IMR-90 (cell line): ENCODE data around the gene CHRNA1. TPM values are rescaled to one million over a fixed set of nuclear protein-coding genes. Genes with fewer than 3 reads are reported as not detected.

Experiments used
- ATAC-seq: fragments of 200-7000 bp; cut with Tn5 transposase; 2 replicates; pipeline ENCODE4 v1.9.1; 2020; ENCODE audit warnings: low read depth, mild to moderate bottlenecking, moderate library complexity
- BruUV-seq: library from RNA; stranded (reverse); fragments of 400-500 nt; replicated peaks from 2 replicates; lab custom pipeline; 2021; lab: Mats Ljungman, UMichigan
- CTCF ChIA-PET: fragments of 300-600 bp; formaldehyde crosslinking; extraction: SDS; loops from one replicate; lab custom pipeline; 2021; ENCODE audit warnings: antibody characterized with exemption; lab: Yijun Ruan, JAX
- POLR2A ChIA-PET: fragments of 300-600 bp; sonication (Branson Sonifier 250); formaldehyde crosslinking; loops from one replicate; lab custom pipeline; 2022; ENCODE audit warnings: antibody characterized with exemption; ENCODE audit not compliant: unreplicated experiment; lab: Charles Lee
- DNase-seq: peaks from one replicate; pipeline ENCODE4 v3.0.0; 2013
- H2AFZ ChIP-seq: replicated peaks from 2 replicates; pipeline ENCODE3; 2013; ENCODE audit warnings: low read length, mild to moderate bottlenecking; ENCODE audit not compliant: poor library complexity
- H2AK5ac ChIP-seq: 2 replicates; pipeline ENCODE4 v1.6.1; 2013; ENCODE audit warnings: low read depth, low read length, inconsistent platforms
- H2AK9ac ChIP-seq: replicated peaks from 2 replicates; pipeline ENCODE3; 2013; ENCODE audit warnings: mild to moderate bottlenecking, low read depth, low read length, moderate library complexity; ENCODE audit not compliant: poor library complexity
- H2BK120ac ChIP-seq: 2 replicates; pipeline ENCODE4 v1.6.1; 2013; ENCODE audit warnings: low read depth, low read length, inconsistent platforms
- H2BK15ac ChIP-seq: 3 replicates; pipeline ENCODE4 v1.6.1; 2013; ENCODE audit warnings: low read depth, low read length, inconsistent platforms
- H2BK20ac ChIP-seq: 2 replicates; pipeline ENCODE4 v1.6.1; 2013; ENCODE audit warnings: low read depth, mild to moderate bottlenecking, inconsistent platforms, low read length, moderate library complexity
- H2BK5ac ChIP-seq: 2 replicates; pipeline ENCODE4 v1.6.1; 2013; ENCODE audit warnings: mild to moderate bottlenecking, low read depth, low read length, inconsistent platforms; ENCODE audit not compliant: poor library complexity, severe bottlenecking
- H3K14ac ChIP-seq: replicated peaks from 2 replicates; pipeline ENCODE4 v1.6.1; 2013; ENCODE audit warnings: low read depth, low read length, inconsistent platforms
- H3K18ac ChIP-seq: 2 replicates; pipeline ENCODE4 v1.6.1; 2013; ENCODE audit warnings: low read depth, low read length, control low read depth
- H3K23ac ChIP-seq: 2 replicates; pipeline ENCODE4 v1.6.1; 2013; ENCODE audit warnings: low read depth, low read length, inconsistent platforms
- H3K27ac ChIP-seq: 2 replicates; pipeline ENCODE4 v1.5.1; 2013; ENCODE audit warnings: mild to moderate bottlenecking, control low read depth, low read length; ENCODE audit not compliant: insufficient read depth
- H3K27me3 ChIP-seq: 2 replicates; pipeline ENCODE4 v1.6.1; 2013; ENCODE audit warnings: low read length; ENCODE audit not compliant: control insufficient read depth, insufficient read depth
- H3K36me3 ChIP-seq: 2 replicates; pipeline ENCODE4 v1.6.1; 2013; ENCODE audit warnings: low read length, mixed read lengths; ENCODE audit not compliant: control insufficient read depth, insufficient read depth
- H3K4ac ChIP-seq: 2 replicates; pipeline ENCODE4 v1.6.1; 2013; ENCODE audit warnings: low read depth, low read length, inconsistent platforms
- H3K4me1 ChIP-seq: 2 replicates; pipeline ENCODE4 v1.6.1; 2013; ENCODE audit warnings: low read length, mixed read lengths; ENCODE audit not compliant: control insufficient read depth, insufficient read depth
- H3K4me2 ChIP-seq: 2 replicates; pipeline ENCODE4 v1.6.1; 2013; ENCODE audit warnings: low read depth, mild to moderate bottlenecking, control low read depth, low read length, moderate library complexity
- H3K4me3 ChIP-seq: 2 replicates; pipeline ENCODE4 v1.5.1; 2013; ENCODE audit warnings: low read depth, mild to moderate bottlenecking, control low read depth, low read length, moderate library complexity; ENCODE audit not compliant: insufficient read depth
- H3K56ac ChIP-seq: 2 replicates; pipeline ENCODE4 v1.6.1; 2013; ENCODE audit warnings: low read length, inconsistent platforms; ENCODE audit not compliant: insufficient read depth; ENCODE audit errors: extremely low read depth
- H3K79me1 ChIP-seq, 2 experiments: 2 replicates each; pipeline ENCODE4 v1.6.1; 2013; ENCODE audit warnings: low read length in 2 of 2, inconsistent platforms in 1 of 2, low read depth in 1 of 2
- H3K9ac ChIP-seq: 2 replicates; pipeline ENCODE4 v1.6.1; 2013; ENCODE audit warnings: low read depth, low read length, control low read depth
- H3K9me1 ChIP-seq: 2 replicates; pipeline ENCODE4 v1.6.1; 2013; ENCODE audit warnings: low read length, inconsistent platforms; ENCODE audit not compliant: insufficient read depth
- H3K9me3 ChIP-seq: 2 replicates; pipeline ENCODE4 v1.6.1; 2013; ENCODE audit warnings: low read length; ENCODE audit not compliant: control insufficient read depth, insufficient read depth
- H4K20me1 ChIP-seq: 2 replicates; pipeline ENCODE4 v1.6.1; 2013; ENCODE audit warnings: low read length, inconsistent platforms; ENCODE audit not compliant: insufficient read depth
- H4K5ac ChIP-seq: 2 replicates; pipeline ENCODE4 v1.6.1; 2013; ENCODE audit warnings: mild to moderate bottlenecking, low read depth, low read length, control low read depth
- H4K8ac ChIP-seq, 2 experiments: 2 replicates each; pipeline ENCODE4 v1.6.1; 2013; ENCODE audit warnings: low read depth in 2 of 2, low read length in 2 of 2, control low read depth in 1 of 2, inconsistent platforms in 1 of 2
- H4K91ac ChIP-seq: 2 replicates; pipeline ENCODE4 v1.6.1; 2013; ENCODE audit warnings: low read depth, low read length, inconsistent platforms; ENCODE audit not compliant: insufficient read depth
- BHLHE40 ChIP-seq: fragments of 150-350 bp; IDR thresholded peaks from 2 replicates; pipeline ENCODE4 v1.6.1; 2016; ENCODE audit warnings: mild to moderate bottlenecking, low read depth, low read length
- CHD1 ChIP-seq: IDR thresholded peaks from 2 replicates; pipeline ENCODE4 v1.6.1; 2012; ENCODE audit warnings: low read depth, low read length, improper control_type of control experiment
- FOS ChIP-seq: fragments of 150-350 bp; IDR thresholded peaks from 2 replicates; pipeline ENCODE4 v1.6.1; 2016; ENCODE audit warnings: low read depth, low read length
- MXI1 ChIP-seq: IDR thresholded peaks from 2 replicates; pipeline ENCODE4 v1.6.1; 2012; ENCODE audit warnings: low read depth, mild to moderate bottlenecking, low read length, moderate library complexity, borderline replicate concordance
- POLR2A ChIP-seq: IDR thresholded peaks from 2 replicates; pipeline ENCODE4 v1.6.1; 2012; ENCODE audit warnings: mild to moderate bottlenecking, low read depth, low read length
- RAD21 ChIP-seq: IDR thresholded peaks from 2 replicates; pipeline ENCODE4 v1.6.1; 2012; ENCODE audit warnings: low read length, improper control_type of control experiment
- RFX5 ChIP-seq: IDR thresholded peaks from 2 replicates; pipeline ENCODE4 v1.8.0; 2012; ENCODE audit warnings: low read depth, mild to moderate bottlenecking, low read length, moderate library complexity
- SMC3 ChIP-seq: fragments of 150-350 bp; IDR thresholded peaks from 2 replicates; pipeline ENCODE4 v1.6.1; 2016; ENCODE audit warnings: low read depth, mild to moderate bottlenecking, antibody characterized with exemption, low read length, moderate library complexity
- USF2 ChIP-seq: fragments of 150-350 bp; IDR thresholded peaks from 2 replicates; pipeline ENCODE4 v1.6.1; 2017; ENCODE audit warnings: mild to moderate bottlenecking, antibody characterized with exemption, low read length, low read depth
- WGBS, 2 experiments: methylation state at CpG; one replicate each; pipeline versions ENCODE4 v1.1.5 to v1.1.7; 2013; ENCODE audit warnings: missing lambda C conversion rate in 2 of 2; ENCODE audit not compliant: insufficient read length in 1 of 2; ENCODE audit errors: extremely low coverage in 2 of 2; 5-methylcytosine and 5-hydroxymethylcytosine counted together
- dilution Hi-C: fragments of 300-500 bp; cut with HindIII; formaldehyde crosslinking; loops from one replicate; pipeline ENCODE4 v1.14.3; 2018; ENCODE audit warnings: low sequenced_read_pairs; ENCODE audit not compliant: unreplicated experiment
- in situ Hi-C: fragments of 300-500 bp; cut with MboI; formaldehyde crosslinking; loops from 3 replicates; pipeline ENCODE4 v1.14.3; 2019; ENCODE audit warnings: low sequenced_read_pairs, inconsistent platforms, mixed read lengths
- intact Hi-C: fragments of 100-400 bp; cut with micrococcal nuclease; formaldehyde crosslinking; loops from 2 replicates; pipeline ENCODE4 v1.10.0; 2022
- polyA plus RNA-seq, 3 experiments: library from polyadenylated mRNA; depleted of rRNA; stranded (reverse); fragments of >200 nt; gene quantifications; 2 replicates each; pipeline ENCODE4 v1.2.3, GENCODE V29; 2012; ENCODE audit warnings: low replicate concordance in 1 of 3
- total RNA-seq: library from RNA; depleted of rRNA; stranded (reverse); fragments of >200 nt; gene quantifications from 2 replicates; pipeline ENCODE4 v1.2.3, GENCODE V29; 2012
- TF ChIP-seq, protein P1 (sequence below): fragments of 150-350 bp; IDR thresholded peaks from 2 replicates; pipeline ENCODE4 v1.6.1; 2016; ENCODE audit warnings: low read depth, mild to moderate bottlenecking, low read length, moderate library complexity, borderline replicate concordance

CHRNA1 gene
- total and polyA plus RNA-seq, 2 of the 4 experiments (the other 2 are of a cell fraction), result 0.75 to 0.90 TPM

GRCh38 chr2:174788291-174788929 lies 24.1 kb upstream of the CHRNA1 start:
- H2BK120ac ChIP-seq, result peak overlapping the region; percentile 100
- intact Hi-C loops, result no loop called here
- peak overlapping the region; percentile 96 for H4K8ac ChIP-seq
- H3K4ac ChIP-seq, result peak overlapping the region; percentile 97
- no peaks in the 10 kb centered on the region for H4K20me1 ChIP-seq
- peak; percentile 5 for ATAC-seq
- H3K56ac ChIP-seq, result peak overlapping the region; percentile 98
- WGBS, 2 experiments, result 83% methylated on average over 3 of the region's 15 CpGs; no CpG with 5 or more reads in 1 of the 2 experiments
- peak overlapping the region; percentile 80 for H3K9ac ChIP-seq
- CTCF ChIA-PET, result interaction anchor here (1.5 kb wide), 1 partner anchor 197 kb away, joined by 5 read pairs; no protein-coding TSS in a partner anchor
- H3K4me1 ChIP-seq, result peaks cover 27% of the 10 kb centered on the region
- peak overlapping the region; percentile 93 for H2AK9ac ChIP-seq
- H2BK15ac ChIP-seq, result peak overlapping the region; percentile 91
- peaks cover 18% of the 10 kb centered on the region for H3K9me1 ChIP-seq
- H3K79me1 ChIP-seq, result peaks cover 0 to 9% of the 10 kb centered on the region in 2 experiments; a peak in 2 of 4 replicates
- H4K91ac ChIP-seq, result peak overlapping the region; percentile 99
- dilution Hi-C loops, result no loop called here
- peak overlapping the region; percentile 97 for H3K18ac ChIP-seq
- H2AK5ac ChIP-seq, result peak overlapping the region; percentile 98
- no peak overlapping the region for H3K4me3 ChIP-seq
- peak overlapping the region; percentile 100 for H2BK20ac ChIP-seq
- H3K36me3 ChIP-seq, result no peaks in the 10 kb centered on the region
- BruUV-seq, result no TSS peak
- H2AFZ ChIP-seq, result peak overlapping the region; percentile 81
- in situ Hi-C loops, result no loop called here
- no peaks in the 10 kb centered on the region for H3K9me3 ChIP-seq
- peak overlapping the region; percentile 99 for H3K27ac ChIP-seq
- H2BK5ac ChIP-seq, result peak overlapping the region; percentile 98
- H3K23ac ChIP-seq, result peak overlapping the region; percentile 92
- no peak for TF ChIP-seq USF2
- TF ChIP-seq, protein P1, sequence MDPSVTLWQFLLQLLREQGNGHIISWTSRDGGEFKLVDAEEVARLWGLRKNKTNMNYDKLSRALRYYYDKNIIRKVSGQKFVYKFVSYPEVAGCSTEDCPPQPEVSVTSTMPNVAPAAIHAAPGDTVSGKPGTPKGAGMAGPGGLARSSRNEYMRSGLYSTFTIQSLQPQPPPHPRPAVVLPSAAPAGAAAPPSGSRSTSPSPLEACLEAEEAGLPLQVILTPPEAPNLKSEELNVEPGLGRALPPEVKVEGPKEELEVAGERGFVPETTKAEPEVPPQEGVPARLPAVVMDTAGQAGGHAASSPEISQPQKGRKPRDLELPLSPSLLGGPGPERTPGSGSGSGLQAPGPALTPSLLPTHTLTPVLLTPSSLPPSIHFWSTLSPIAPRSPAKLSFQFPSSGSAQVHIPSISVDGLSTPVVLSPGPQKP, result no peak
- TF ChIP-seq RAD21, result no peak
- TF ChIP-seq BHLHE40, result no peak
- TF ChIP-seq FOS, result no peak
- no peak for TF ChIP-seq POLR2A
- no peak for TF ChIP-seq MXI1
- no peak for TF ChIP-seq CHD1
- no peak for TF ChIP-seq RFX5
- TF ChIP-seq SMC3, result no peak
- peak overlapping the region; percentile 95 for H4K5ac ChIP-seq
- H3K27me3 ChIP-seq, result no peaks in the 10 kb centered on the region
- peak; percentile 51 for DNase-seq
- H3K14ac ChIP-seq, result peak overlapping the region; percentile 91
- peak overlapping the region; percentile 15; the same call in 1 of the 2 replicates for H3K4me2 ChIP-seq
- POLR2A ChIA-PET, result interaction anchor here (0.6 to 1.9 kb wide), 4 partner anchors 9 to 385 kb away, joined by 4 to 9 read pairs (median 6); no protein-coding TSS in a partner anchor
